PC-3 (cell line): ENCODE data around the gene RTKN. TPM values are rescaled to one million over a fixed set of nuclear protein-coding genes. Genes with fewer than 3 reads are reported as not detected.
"Not testable (repeated sequence)": the region's sequence is repeated elsewhere in the genome, so short reads cannot be mapped to it uniquely, and the experiment has no call there.

Experiments used
- ATAC-seq: fragments of 200-7000 bp; cut with Tn5 transposase; 2 replicates; pipeline ENCODE4 v1.9.1; 2020; ENCODE audit warnings: mild to moderate bottlenecking, moderate library complexity
- BruUV-seq: library from RNA; stranded (reverse); fragments of 400-500 nt; replicated peaks from 2 replicates; lab custom pipeline; 2021; lab: Mats Ljungman, UMichigan
- CTCF ChIA-PET: fragments of 300-600 bp; sonication (Branson Sonifier 250); formaldehyde crosslinking; loops from one replicate; lab custom pipeline; 2022; ENCODE audit warnings: antibody characterized with exemption; lab: Charles Lee
- POLR2A ChIA-PET: fragments of 300-600 bp; sonication (Branson Sonifier 250); formaldehyde crosslinking; loops from one replicate; lab custom pipeline; 2022; ENCODE audit warnings: antibody characterized with exemption; ENCODE audit not compliant: unreplicated experiment; lab: Charles Lee
- DNase-seq: peaks from one replicate; pipeline ENCODE4 v3.0.0-alpha.2; 2015
- H2AFZ ChIP-seq: fragments of 300-600 bp; sonication (generic); 2 replicates; pipeline ENCODE4 v1.6.0; 2016; ENCODE audit warnings: antibody characterized with exemption, low read length
- H3F3A ChIP-seq: fragments of 300-600 bp; sonication (generic); one replicate; pipeline ENCODE4 v1.6.0; 2017; ENCODE audit warnings: antibody characterized with exemption, low read length, control low read depth, mild to moderate bottlenecking; ENCODE audit not compliant: unreplicated experiment
- H3K27ac ChIP-seq: fragments of 300-600 bp; sonication (generic); 2 replicates; pipeline ENCODE4 v1.5.1; 2016; ENCODE audit warnings: mild to moderate bottlenecking, low read length
- H3K27me3 ChIP-seq: fragments of 300-600 bp; sonication (generic); 2 replicates; pipeline ENCODE4 v1.6.1; 2016; ENCODE audit warnings: low read length, mixed read lengths
- H3K36me3 ChIP-seq: fragments of 300-600 bp; sonication (generic); 2 replicates; pipeline ENCODE4 v1.6.1; 2016; ENCODE audit warnings: low read depth, mixed run types, low read length, mixed read lengths
- H3K4me1 ChIP-seq: fragments of 300-600 bp; sonication (generic); 2 replicates; pipeline ENCODE4 v1.5.1; 2016; ENCODE audit warnings: low read length; ENCODE audit not compliant: insufficient read depth
- H3K4me2 ChIP-seq: fragments of 300-600 bp; sonication (generic); 2 replicates; pipeline ENCODE4 v1.6.0; 2016; ENCODE audit warnings: low read length
- H3K4me3 ChIP-seq: fragments of 300-600 bp; sonication (generic); 2 replicates; pipeline ENCODE4 v1.5.1; 2016; ENCODE audit warnings: mild to moderate bottlenecking, low read length, mixed read lengths
- H3K79me2 ChIP-seq: fragments of 300-600 bp; sonication (generic); 2 replicates; pipeline ENCODE4 v1.6.1; 2017; ENCODE audit warnings: low read length, mixed read lengths
- H3K9ac ChIP-seq: fragments of 300-600 bp; sonication (generic); 2 replicates; pipeline ENCODE4 v1.6.0; 2016; ENCODE audit warnings: mild to moderate bottlenecking, low read length
- H3K9me2 ChIP-seq: fragments of 300-600 bp; sonication (generic); replicated peaks from 2 replicates; pipeline ENCODE4 v1.6.1; 2016; ENCODE audit warnings: mixed run types, low read length, mixed read lengths
- H3K9me3 ChIP-seq: fragments of 300-600 bp; sonication (generic); 2 replicates; pipeline ENCODE4 v1.6.1; 2016; ENCODE audit warnings: low read length, mixed read lengths
- H4K20me1 ChIP-seq: fragments of 300-600 bp; sonication (generic); 2 replicates; pipeline ENCODE4 v1.6.1; 2016; ENCODE audit warnings: low read length, mixed read lengths
- CTCF ChIP-seq: fragments of 300-600 bp; sonication (generic); conservative IDR thresholded peaks from 2 replicates; pipeline ENCODE4 v1.5.1; 2017; ENCODE audit warnings: antibody characterized with exemption, low read depth, mild to moderate bottlenecking, low read length
- EZH2 ChIP-seq: fragments of 300-600 bp; sonication (generic); IDR thresholded peaks from one replicate; pipeline ENCODE4 v1.6.1; 2017; ENCODE audit warnings: antibody characterized with exemption, mild to moderate bottlenecking, low read length; ENCODE audit not compliant: unreplicated experiment
- EZH2phosphoT487 ChIP-seq: fragments of 300-600 bp; sonication (generic); IDR thresholded peaks from 2 replicates; pipeline ENCODE4 v1.6.1; 2018; ENCODE audit warnings: mild to moderate bottlenecking, antibody characterized with exemption, low read length, borderline replicate concordance
- intact Hi-C: fragments of 100-400 bp; cut with micrococcal nuclease; formaldehyde crosslinking; loops from 2 replicates; pipeline ENCODE4 v1.9.0; 2023
- total RNA-seq: library from RNA; depleted of rRNA; stranded (reverse); fragments of >200 nt; gene quantifications from 2 replicates; pipeline ENCODE4 v1.2.3, GENCODE V29; 2014

Gene RTKN
- total RNA-seq, 1 experiment from 2014 or later, result 90.5 TPM

GRCh38 chr2:74444498-74445318 lies 3.0 kb upstream of the RTKN start:
- H3K9me2 ChIP-seq, result no peaks in the 10 kb centered on the region
- no peak overlapping the region for H2AFZ ChIP-seq
- ATAC-seq (no peak), DNase-seq (no peak)
- no peaks in the 10 kb centered on the region for H3K9me3 ChIP-seq
- peaks cover 17% of the 10 kb centered on the region for H3K4me1 ChIP-seq
- no peaks in the 10 kb centered on the region for H3K27me3 ChIP-seq
- H3K4me3 ChIP-seq, result no peak overlapping the region
- ChIA-PET POLR2A (no interaction called here), CTCF (no interaction called here)
- intact Hi-C loops, result no loop called here
- peaks cover 5% of the 10 kb centered on the region; the same call in 1 of the 2 replicates for H4K20me1 ChIP-seq
- no peak overlapping the region for H3K27ac ChIP-seq
- peaks cover 20% of the 10 kb centered on the region for H3K79me2 ChIP-seq
- H3K9ac ChIP-seq, result no peak overlapping the region
- peak overlapping the region; percentile 29 for H3K4me2 ChIP-seq
- BruUV-seq, result no TSS peak
- no peaks in the 10 kb centered on the region for H3F3A ChIP-seq
- no peak for TF ChIP-seq EZH2
- TF ChIP-seq CTCF, result no peak
- TF ChIP-seq EZH2phosphoT487, result no peak
- no peaks in the 10 kb centered on the region for H3K36me3 ChIP-seq

DNA sequence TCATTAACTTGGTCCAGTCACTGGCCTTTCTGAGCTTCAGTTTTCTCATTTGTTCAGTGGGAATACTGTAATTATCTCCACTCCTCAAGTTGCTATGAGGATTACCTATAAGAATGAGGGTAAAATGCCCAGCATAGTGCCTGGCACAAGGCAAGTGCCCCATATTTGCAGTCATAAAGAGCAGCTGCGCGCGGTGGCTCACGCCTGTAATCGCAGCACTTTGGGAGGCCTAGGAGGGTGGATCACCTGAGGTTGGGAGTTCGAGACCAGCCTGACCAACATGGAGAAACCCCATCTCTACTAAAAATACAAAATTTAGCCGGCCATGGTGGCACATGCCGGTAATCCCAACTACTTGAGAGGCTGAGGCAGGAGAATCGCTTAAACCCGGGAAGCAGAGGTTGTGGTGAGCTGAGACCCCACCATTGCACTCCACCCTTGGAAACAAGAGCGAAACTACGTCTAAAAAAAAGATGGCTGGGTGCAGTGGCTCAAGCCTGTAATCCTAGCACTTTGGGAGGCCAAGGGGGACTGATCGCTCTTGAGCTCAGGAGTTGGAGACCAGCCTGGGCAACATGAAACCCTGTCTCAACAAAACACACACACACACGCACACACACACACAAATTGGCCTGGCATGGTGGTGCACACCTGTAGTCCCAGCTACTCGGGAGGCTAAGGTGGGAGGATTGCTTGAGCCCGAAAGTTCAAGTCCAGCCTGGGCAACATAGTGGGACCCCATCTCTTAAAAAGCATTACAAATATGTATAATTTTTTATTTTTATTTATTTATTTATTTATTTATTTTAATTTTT lies 953 bp upstream of the RTKN start:
- not testable (repeated sequence) for BruUV-seq

DNA sequence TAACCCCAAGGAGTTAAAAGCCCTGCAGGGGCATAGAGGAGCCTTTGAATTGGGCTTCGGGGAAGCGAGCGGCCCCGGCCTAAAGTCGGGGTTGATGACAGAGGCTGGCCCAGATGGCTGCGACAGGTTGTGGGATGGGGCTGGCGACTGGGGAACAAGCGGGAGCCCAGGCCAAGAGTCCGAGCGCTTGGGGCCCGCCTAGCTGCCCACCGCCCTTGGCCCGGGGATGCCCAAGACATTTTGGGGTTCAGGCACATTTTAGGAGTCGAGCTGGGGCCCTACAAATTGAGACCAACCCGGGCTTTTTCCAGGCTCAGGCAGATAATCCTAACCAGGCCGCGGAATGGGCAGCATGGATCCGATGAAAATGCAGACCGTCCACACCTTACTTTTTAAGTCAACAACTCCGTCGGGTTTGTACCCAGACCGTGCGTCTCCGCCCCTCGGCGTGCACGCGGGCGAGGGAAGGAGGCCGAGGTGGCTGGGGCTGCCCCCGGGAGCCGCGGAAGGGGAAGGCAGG lies 507 bp downstream of the RTKN start:
- BruUV-seq, result TSS peak; percentile 50
- peaks cover 34% of the 10 kb centered on the region for H3K4me1 ChIP-seq
- H2AFZ ChIP-seq, result peak overlapping the region; percentile 85
- peaks cover 55% of the 10 kb centered on the region for H3K79me2 ChIP-seq
- H3K4me3 ChIP-seq, result peak overlapping the region; percentile 73
- H3F3A ChIP-seq, result no peaks in the 10 kb centered on the region
- intact Hi-C loops, result loop anchor here (2.0 kb wide), 1 partner anchor 20 kb away; the partner anchor contains the start of genes C2orf81 and WDR54
- peak; percentile 13 for ATAC-seq
- TF ChIP-seq CTCF (no peak), EZH2phosphoT487 (no peak), EZH2 (no peak)
- POLR2A ChIA-PET, result interaction anchor here (1.0 kb wide), 1 partner anchor 11 kb away, joined by 12 read pairs; no protein-coding TSS in a partner anchor
- no peaks in the 10 kb centered on the region for H3K9me3 ChIP-seq
- CTCF ChIA-PET, result no interaction called here
- H3K4me2 ChIP-seq, result peak overlapping the region; percentile 98
- H3K36me3 ChIP-seq, result peaks cover 11% of the 10 kb centered on the region; the same call in 1 of the 2 replicates
- H3K27me3 ChIP-seq, result no peaks in the 10 kb centered on the region
- H3K27ac ChIP-seq, result peak overlapping the region; percentile 85
- no peaks in the 10 kb centered on the region for H3K9me2 ChIP-seq
- no peak for DNase-seq
- peak overlapping the region; percentile 89 for H3K9ac ChIP-seq
- peaks cover 23% of the 10 kb centered on the region for H4K20me1 ChIP-seq

More for the DNA sequence above, 953 bp upstream of the RTKN start:
- H3K4me3 ChIP-seq, result peak overlapping the region; percentile 73
- H3K79me2 ChIP-seq, result peaks cover 40% of the 10 kb centered on the region
- peak overlapping the region; percentile 89 for H3K9ac ChIP-seq
- peak overlapping the region; percentile 98 for H3K4me2 ChIP-seq
- CTCF ChIA-PET, intact Hi-C loops, H3K36me3 ChIP-seq, H3K9me2 ChIP-seq, H3K27me3 ChIP-seq, H3F3A ChIP-seq, POLR2A ChIA-PET, H3K9me3 ChIP-seq, ATAC-seq, DNase-seq: not testable (repeated sequence)
- H2AFZ ChIP-seq, result peak overlapping the region; percentile 85
- H4K20me1 ChIP-seq, result peaks cover 23% of the 10 kb centered on the region
- peak overlapping the region; percentile 85 for H3K27ac ChIP-seq
- H3K4me1 ChIP-seq, result peaks cover 34% of the 10 kb centered on the region
